Astrocyte (in vitro differentiated cells and primary cell): ENCODE results near the gene SRR. TPM values are rescaled to one million over a fixed set of nuclear protein-coding genes. Genes with fewer than 3 reads are reported as not detected.

ENCODE experiments used
- DNase-seq: peaks from one replicate; pipeline ENCODE4 v3.0.0-alpha.2; 2010; ENCODE audit warnings: low read depth
- FAIRE-seq: peaks from 2 replicates; lab custom pipeline; 2011; peaks lifted over from hg19 to GRCh38; lab: Jason Lieb, UNC
- H2AFZ ChIP-seq: 2 replicates; pipeline ENCODE4 v1.6.0; 2012; ENCODE audit warnings: low read depth, low read length, inconsistent platforms
- H3K27ac ChIP-seq: 2 replicates; pipeline ENCODE4 v1.5.1; 2011; ENCODE audit warnings: low read depth, low read length, inconsistent platforms
- H3K27me3 ChIP-seq: 2 replicates; pipeline ENCODE4 v1.6.0; 2011; ENCODE audit warnings: low read length, inconsistent platforms; ENCODE audit not compliant: insufficient read depth
- H3K36me3 ChIP-seq: 2 replicates; pipeline ENCODE4 v1.5.1; 2011; ENCODE audit warnings: low read length, inconsistent platforms; ENCODE audit not compliant: insufficient read depth
- H3K4me1 ChIP-seq: 2 replicates; pipeline ENCODE4 v1.5.1; 2011; ENCODE audit warnings: low read length, inconsistent platforms; ENCODE audit not compliant: insufficient read depth
- H3K4me2 ChIP-seq: 2 replicates; pipeline ENCODE4 v1.6.0; 2012; ENCODE audit warnings: low read length, inconsistent platforms
- H3K4me3 ChIP-seq: 2 replicates; pipeline ENCODE4 v1.5.1; 2011; ENCODE audit warnings: low read depth, mild to moderate bottlenecking, low read length, inconsistent platforms; ENCODE audit not compliant: insufficient read depth
- H3K79me2 ChIP-seq: 2 replicates; pipeline ENCODE4 v1.6.0; 2012; ENCODE audit warnings: mild to moderate bottlenecking, low read length, inconsistent platforms; ENCODE audit not compliant: insufficient read depth
- H3K9ac ChIP-seq: 2 replicates; pipeline ENCODE4 v1.6.0; 2012; ENCODE audit warnings: mild to moderate bottlenecking, low read length, inconsistent platforms
- H3K9me3 ChIP-seq: 2 replicates; pipeline ENCODE4 v1.5.1; 2012; ENCODE audit warnings: low read depth, mild to moderate bottlenecking, low read length, inconsistent platforms; ENCODE audit not compliant: insufficient read depth
- H4K20me1 ChIP-seq: 2 replicates; pipeline ENCODE4 v1.6.0; 2012; ENCODE audit warnings: low read length, inconsistent platforms; ENCODE audit not compliant: insufficient read depth
- H3K27ac Mint-ChIP-seq: one replicate; pipeline ENCODE4 v1.8.0; 2021; ENCODE audit warnings: mild to moderate bottlenecking, mixed read lengths; ENCODE audit not compliant: unreplicated experiment
- H3K27me3 Mint-ChIP-seq: one replicate; pipeline ENCODE4 v1.8.0; 2021; ENCODE audit warnings: low read depth, mixed read lengths; ENCODE audit not compliant: unreplicated experiment
- H3K36me3 Mint-ChIP-seq: one replicate; pipeline ENCODE4 v1.8.0; 2021; ENCODE audit warnings: low read depth, mixed read lengths; ENCODE audit not compliant: unreplicated experiment
- H3K4me1 Mint-ChIP-seq: one replicate; pipeline ENCODE4 v1.8.0; 2021; ENCODE audit warnings: low read depth, mixed read lengths; ENCODE audit not compliant: unreplicated experiment
- H3K4me3 Mint-ChIP-seq: one replicate; pipeline ENCODE4 v1.8.0; 2021; ENCODE audit warnings: mild to moderate bottlenecking, moderate library complexity, mixed read lengths; ENCODE audit not compliant: unreplicated experiment
- H3K9me3 Mint-ChIP-seq: one replicate; pipeline ENCODE4 v1.8.0; 2021; ENCODE audit warnings: mild to moderate bottlenecking, mixed read lengths; ENCODE audit not compliant: unreplicated experiment
- EZH2 ChIP-seq: IDR thresholded peaks from 2 replicates; pipeline ENCODE4 v1.6.1; 2012; ENCODE audit warnings: mild to moderate bottlenecking, low read length, inconsistent platforms; ENCODE audit not compliant: insufficient read depth
- total RNA-seq: library from RNA; stranded (reverse); gene quantifications from 2 replicates; pipeline ENCODE4 v1.2.1, GENCODE V29; 2021
- TF ChIP-seq, protein P1 (sequence below): IDR thresholded peaks from 2 replicates; pipeline ENCODE4 v1.5.1; 2011; ENCODE audit warnings: low read depth, mild to moderate bottlenecking, inconsistent platforms, low read length, moderate library complexity; ENCODE audit not compliant: insufficient read depth

SRR gene
- total RNA-seq, 1 donor from 2014 or later: 15.4 TPM

DNA sequence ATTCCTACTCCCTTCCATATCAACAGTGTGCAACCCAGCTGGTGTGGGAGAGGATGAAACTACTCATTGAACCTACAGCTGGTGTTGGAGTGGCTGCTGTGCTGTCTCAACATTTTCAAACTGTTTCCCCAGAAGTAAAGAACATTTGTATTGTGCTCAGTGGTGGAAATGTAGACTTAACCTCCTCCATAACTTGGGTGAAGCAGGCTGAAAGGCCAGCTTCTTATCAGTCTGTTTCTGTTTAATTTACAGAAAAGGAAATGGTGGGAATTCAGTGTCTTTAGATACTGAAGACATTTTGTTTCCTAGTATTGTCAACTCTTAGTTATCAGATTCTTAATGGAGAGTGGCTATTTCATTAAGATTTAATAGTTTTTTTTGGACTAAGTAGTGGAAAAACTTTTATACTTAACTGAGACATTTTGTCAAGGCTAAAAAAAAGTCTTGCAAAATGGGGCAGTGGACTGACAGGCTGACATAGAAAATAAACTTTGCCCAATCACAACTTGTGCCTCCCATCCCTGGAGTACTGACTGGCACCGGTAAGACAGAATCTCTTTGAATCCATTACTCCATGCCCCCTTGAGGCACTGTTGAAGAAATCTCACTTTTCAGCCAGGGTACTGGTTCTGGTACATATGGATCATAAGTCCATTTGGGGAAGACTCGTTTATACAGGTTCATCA lies 20.0 kb downstream of the SRR start:
- peaks cover 40% of the 10 kb centered on the region for H3K36me3 ChIP-seq
- FAIRE-seq: no peak

DNA sequence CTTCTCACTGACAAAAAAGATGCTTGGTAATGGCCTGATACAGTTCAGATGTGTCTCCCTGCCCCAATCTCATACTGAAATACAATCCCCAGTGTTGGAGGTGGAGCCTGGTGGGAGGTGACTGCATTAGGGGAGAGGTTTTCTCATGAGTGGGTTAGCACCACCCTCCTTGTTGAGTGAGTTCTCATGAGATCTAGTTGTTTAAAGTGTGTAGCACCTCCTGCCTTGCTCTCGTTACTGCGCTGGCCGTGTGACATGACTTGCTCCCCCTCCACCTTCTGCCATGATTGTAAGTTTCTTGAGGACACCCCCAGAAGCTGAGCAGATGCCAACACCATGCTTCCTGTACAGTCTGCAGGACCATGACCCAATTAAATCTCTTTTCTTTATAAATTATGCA lies 27.6 kb downstream of the SRR start:
- H3K36me3 ChIP-seq: peaks cover 70% of the 10 kb centered on the region
- H3K79me2 ChIP-seq: peaks cover 62% of the 10 kb centered on the region

More for the DNA sequence above, 20.0 kb downstream of the SRR start:
- Histone ChIP-seq H3K4me1 (no peaks in the 10 kb centered on the region), H3K27ac (no peak overlapping the region), H3K4me2 (no peak overlapping the region), H2AFZ (no peak overlapping the region), H3K9me3 (no peaks in the 10 kb centered on the region), H3K27me3 (no peaks in the 10 kb centered on the region), H3K9ac (no peak overlapping the region), H3K4me3 (no peak overlapping the region), H4K20me1 (peaks cover 6% of the 10 kb centered on the region), H3K79me2 (peaks cover 7% of the 10 kb centered on the region)
- peaks cover 6% of the 10 kb centered on the region for H3K4me1 Mint-ChIP-seq
- H3K9me3 Mint-ChIP-seq: no peaks in the 10 kb centered on the region
- H3K27ac Mint-ChIP-seq: no peak overlapping the region
- H3K36me3 Mint-ChIP-seq: peaks cover 23% of the 10 kb centered on the region
- no peak overlapping the region for H3K4me3 Mint-ChIP-seq
- H3K27me3 Mint-ChIP-seq: no peaks in the 10 kb centered on the region
- no peak for TF ChIP-seq EZH2
- TF ChIP-seq, protein P1, sequence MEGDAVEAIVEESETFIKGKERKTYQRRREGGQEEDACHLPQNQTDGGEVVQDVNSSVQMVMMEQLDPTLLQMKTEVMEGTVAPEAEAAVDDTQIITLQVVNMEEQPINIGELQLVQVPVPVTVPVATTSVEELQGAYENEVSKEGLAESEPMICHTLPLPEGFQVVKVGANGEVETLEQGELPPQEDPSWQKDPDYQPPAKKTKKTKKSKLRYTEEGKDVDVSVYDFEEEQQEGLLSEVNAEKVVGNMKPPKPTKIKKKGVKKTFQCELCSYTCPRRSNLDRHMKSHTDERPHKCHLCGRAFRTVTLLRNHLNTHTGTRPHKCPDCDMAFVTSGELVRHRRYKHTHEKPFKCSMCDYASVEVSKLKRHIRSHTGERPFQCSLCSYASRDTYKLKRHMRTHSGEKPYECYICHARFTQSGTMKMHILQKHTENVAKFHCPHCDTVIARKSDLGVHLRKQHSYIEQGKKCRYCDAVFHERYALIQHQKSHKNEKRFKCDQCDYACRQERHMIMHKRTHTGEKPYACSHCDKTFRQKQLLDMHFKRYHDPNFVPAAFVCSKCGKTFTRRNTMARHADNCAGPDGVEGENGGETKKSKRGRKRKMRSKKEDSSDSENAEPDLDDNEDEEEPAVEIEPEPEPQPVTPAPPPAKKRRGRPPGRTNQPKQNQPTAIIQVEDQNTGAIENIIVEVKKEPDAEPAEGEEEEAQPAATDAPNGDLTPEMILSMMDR: no peak
- no peak for DNase-seq

More for the DNA sequence above, 27.6 kb downstream of the SRR start:
- no peak overlapping the region for H3K27ac ChIP-seq
- DNase-seq (no peak), FAIRE-seq (no peak)
- no peak overlapping the region for H2AFZ ChIP-seq
- TF ChIP-seq, protein P1: no peak
- TF ChIP-seq EZH2: no peak
- H3K9me3 Mint-ChIP-seq: no peaks in the 10 kb centered on the region
- no peak overlapping the region for H3K4me2 ChIP-seq
- H3K4me1 ChIP-seq: peaks cover 12% of the 10 kb centered on the region
- H3K36me3 Mint-ChIP-seq: peaks cover 8% of the 10 kb centered on the region
- no peak overlapping the region for H3K27ac Mint-ChIP-seq
- H3K27me3 ChIP-seq: no peaks in the 10 kb centered on the region
- no peak overlapping the region for H3K4me3 Mint-ChIP-seq
- H3K4me1 Mint-ChIP-seq: peaks cover 12% of the 10 kb centered on the region
- no peak overlapping the region for H3K9ac ChIP-seq
- H3K27me3 Mint-ChIP-seq: no peaks in the 10 kb centered on the region
- no peak overlapping the region for H3K4me3 ChIP-seq
- no peaks in the 10 kb centered on the region for H3K9me3 ChIP-seq
- peaks cover 50% of the 10 kb centered on the region for H4K20me1 ChIP-seq
